DMS114 treated with DMSO at 0.1 percent for 48 hours (cell line): ENCODE measurements around the gene SLC12A4.

Experiments
- DNase-seq: peaks from one replicate; lab custom pipeline; 2025; ENCODE audit not compliant: unreplicated experiment; lab: John Stamatoyannopoulos, UW

SLC12A4 gene

GRCh38 chr16:67902831-67903230 lies 65.6 kb downstream of the SLC12A4 start:
- no peak for DNase-seq

- no peak for DNase-seq
Observed at GRCh38 chr16:67901734-67902133, 66.7 kb downstream of the SLC12A4 start.

GRCh38 chr16:67897231-67897630 lies 71.2 kb downstream of the SLC12A4 start:
- DNase-seq = no peak

GRCh38 chr16:67893743-67894399 lies 74.6 kb downstream of the SLC12A4 start:
- no peak for DNase-seq
